ENCODE measurements around the gene ACVR1C.

ACVR1C gene

DNA sequence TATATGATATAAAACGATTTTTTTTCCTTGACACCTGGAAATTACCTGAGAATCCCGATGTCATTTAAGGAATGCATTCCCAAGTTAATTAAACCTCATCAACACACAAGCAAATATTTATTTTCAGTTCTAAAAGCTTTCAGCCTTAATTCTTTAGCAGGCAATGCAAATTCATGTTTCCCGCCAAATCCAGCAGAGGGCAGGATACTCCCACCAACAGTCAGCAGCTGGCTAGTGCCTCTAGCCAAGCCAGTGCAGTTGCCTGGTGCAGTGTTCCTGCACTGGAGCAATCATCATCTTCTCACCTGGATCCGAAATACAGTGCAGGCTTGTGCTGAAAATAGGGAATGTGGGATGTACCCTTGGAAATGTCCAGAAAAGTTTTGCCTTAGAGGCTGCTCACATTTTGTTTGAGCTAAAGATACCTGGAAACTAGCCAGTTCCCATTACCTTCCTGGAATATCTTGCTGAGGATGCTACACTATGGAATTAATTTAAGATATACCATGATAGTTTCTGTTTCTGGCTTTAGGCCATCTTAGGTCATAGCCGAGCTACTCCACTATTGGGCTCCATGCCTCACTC lies 136.4 kb downstream of the ACVR1C start:
- no peak for DNase-seq

DNA sequence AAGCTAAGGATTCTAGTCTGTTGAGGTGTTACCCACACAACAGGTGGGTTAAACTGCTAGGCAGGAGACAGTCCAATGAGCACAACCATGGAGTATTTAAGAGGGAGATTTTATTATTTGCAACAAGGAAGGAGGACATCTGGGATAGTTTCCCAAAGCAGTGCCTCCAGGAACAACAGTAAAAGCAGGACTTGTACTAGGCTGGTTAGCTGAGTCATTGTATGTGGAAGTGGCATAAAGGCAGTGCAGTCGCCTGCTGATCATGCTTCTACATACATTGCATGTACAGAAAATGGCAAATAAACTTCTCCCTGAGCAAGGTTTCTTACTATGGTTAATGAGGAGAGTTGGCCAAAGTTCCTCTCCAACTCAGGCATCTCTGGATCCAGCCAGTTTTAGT lies 138.7 kb downstream of the ACVR1C start:
- no peak for DNase-seq

GRCh38 chr2:157488877-157489276 lies 139.8 kb downstream of the ACVR1C start:
- no peak for DNase-seq

- DNase-seq, result no peak
These were observed 140.9 kb downstream of the ACVR1C start for GRCh38 chr2:157487747-157488146.

DNA sequence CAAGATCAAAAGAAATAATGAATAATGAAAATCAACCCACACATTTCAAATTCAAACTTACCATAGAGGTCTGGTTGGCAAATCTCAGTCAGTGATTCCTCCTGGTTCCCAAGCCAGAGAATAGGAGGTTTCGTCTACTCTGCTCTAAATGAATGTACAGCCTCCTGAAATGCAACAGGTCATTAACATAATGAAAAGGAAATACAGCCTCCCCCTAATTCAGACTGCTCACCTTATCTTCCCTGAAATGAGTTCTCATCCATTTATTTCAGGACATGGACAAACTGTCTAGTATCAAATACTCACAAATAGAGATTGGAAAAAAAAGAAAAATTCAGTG lies 141.4 kb downstream of the ACVR1C start:
- DNase-seq, result no peak

GRCh38 chr2:157486596-157487270 lies 141.9 kb downstream of the ACVR1C start:
- no peak for DNase-seq

DNA sequence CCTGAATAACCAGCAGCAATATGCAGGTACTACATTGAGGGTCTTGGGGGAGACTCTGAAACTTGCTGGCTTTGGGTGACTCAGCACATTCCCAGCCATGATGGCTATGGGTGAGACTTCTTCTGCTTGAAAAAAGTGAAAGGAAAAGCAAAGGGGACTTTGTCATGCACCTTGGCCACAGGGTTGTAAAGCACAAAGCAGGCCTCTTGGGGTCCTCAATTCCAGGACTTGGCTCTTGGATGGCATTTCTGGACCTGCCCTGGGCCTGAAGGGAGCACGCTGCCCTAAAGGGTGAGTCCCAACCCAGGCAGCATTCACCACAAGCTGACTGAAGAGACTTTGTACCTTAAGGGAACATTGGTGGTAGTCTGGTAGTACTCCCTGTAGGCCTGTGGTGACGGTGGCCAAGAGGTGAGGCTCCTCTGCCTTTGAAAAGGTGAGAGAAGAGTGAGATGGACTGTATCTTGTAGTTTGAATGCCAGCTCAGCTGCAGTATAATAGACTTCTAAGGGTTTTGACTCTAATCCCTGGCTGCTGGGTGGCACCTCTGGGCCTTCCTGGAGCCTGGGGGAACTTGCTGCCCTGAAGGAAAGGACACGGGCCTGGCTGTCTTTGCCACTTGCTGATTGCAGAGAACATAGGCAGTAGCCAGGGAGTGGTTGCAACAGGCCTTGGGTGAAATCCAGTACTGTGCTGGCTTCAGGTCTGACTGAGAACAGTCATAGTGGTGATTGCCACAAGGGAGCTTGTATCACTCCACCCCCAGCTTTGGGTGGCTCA lies 148.3 kb downstream of the ACVR1C start:
- DNase-seq, result no peak

GRCh38 chr2:157479081-157480027 lies 149.3 kb downstream of the ACVR1C start:
- no peak for DNase-seq

GRCh38 chr2:157477919-157478318 lies 150.7 kb downstream of the ACVR1C start:
- no peak for DNase-seq

GRCh38 chr2:157476953-157477709 lies 151.5 kb downstream of the ACVR1C start:
- DNase-seq, result no peak

Data from activated gamma-delta T cell (primary cell).